AG09309 (cell line): Measurements from ENCODE around the gene NAV2.

Source experiments
- DNase-seq: peaks from one replicate; pipeline ENCODE4 v3.0.0-alpha.2; 2010; ENCODE audit warnings: low read depth
- H3K4me3 ChIP-seq: 2 replicates; pipeline ENCODE4 v1.5.1; 2011; ENCODE audit warnings: mild to moderate bottlenecking, low read depth, low read length, moderate library complexity; ENCODE audit not compliant: control insufficient read depth
- CTCF ChIP-seq: IDR thresholded peaks from 2 replicates; pipeline ENCODE4 v1.5.1; 2011; ENCODE audit warnings: mild to moderate bottlenecking, low read depth, low read length, inconsistent platforms; ENCODE audit not compliant: insufficient read depth, control insufficient read depth; ENCODE audit errors: missing control alignments

Gene NAV2

DNA sequence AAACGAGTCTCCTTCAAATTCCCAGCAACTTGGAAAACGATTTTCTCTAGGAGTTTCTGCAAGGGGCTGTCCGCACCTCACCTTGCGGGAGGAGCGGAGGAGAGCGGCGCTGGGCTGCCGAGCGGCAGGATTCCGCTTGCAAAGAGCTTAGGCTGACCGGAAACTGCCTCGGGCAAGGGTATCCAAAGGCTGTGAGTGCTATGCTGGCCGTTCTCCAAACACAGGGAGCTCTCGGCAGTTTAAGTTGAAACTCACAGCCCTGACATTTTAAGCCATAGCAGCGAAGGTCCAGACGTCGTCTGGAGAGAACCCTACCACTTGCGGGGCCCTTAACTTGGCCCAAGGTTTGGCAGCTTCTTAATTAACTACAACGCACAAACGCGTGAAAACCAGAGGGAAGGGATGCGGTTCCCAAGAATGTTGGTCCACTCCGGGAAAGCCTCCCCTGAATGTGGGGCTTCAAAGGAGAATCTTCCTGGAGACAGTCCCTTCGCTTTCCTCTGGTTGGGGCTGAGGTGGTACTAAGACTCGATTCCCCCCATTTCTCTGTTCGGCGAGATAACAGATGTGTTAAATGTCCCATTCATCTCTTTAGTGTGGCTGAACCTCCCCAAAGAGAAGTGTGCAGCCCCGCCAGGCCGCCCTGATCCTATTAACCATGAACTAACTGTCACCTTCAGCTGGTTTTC lies 448.7 kb downstream of the NAV2 start:
- no peak for TF ChIP-seq CTCF
- DNase-seq = no peak
- no peak overlapping the region for H3K4me3 ChIP-seq

DNA sequence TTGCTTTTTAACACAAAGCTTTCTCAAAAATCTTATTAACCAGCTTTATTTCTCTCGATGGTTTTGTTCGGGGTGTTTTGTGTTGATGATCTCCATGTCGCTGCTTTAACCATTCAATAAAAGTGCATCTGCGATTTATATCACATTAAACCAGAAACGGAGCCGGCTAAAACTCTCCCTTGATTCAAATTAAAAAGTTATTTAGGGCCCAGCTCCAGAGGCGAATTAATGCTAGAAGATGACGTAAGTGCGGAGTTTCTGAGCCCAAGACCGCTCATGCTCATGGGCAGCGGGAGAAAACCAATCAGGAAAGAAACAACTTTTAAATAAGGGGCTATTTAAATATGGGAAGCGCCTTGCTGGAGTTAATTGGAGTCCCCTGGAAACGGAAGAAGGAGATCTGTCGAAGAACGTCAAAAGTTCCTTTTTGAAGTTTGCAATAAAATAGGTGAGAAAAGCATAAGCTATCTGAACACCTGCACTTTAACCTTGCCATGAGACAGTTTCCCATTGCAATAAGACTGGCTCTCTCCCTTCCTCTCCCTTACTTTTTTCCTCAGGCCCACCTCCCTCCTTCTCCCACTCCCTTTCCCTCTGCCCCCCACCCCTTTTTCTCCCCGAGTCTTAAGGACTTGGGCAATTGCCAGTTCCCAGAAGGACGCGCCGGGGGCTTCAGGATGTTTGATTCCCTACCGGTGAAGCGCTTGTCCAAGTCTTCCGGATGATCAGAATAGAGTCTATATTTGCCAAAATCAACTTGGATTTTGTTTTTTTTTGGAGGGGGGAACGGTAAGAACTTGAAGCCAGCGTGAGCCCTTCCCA lies 449.5 kb downstream of the NAV2 start:
- H3K4me3 ChIP-seq = no peak overlapping the region
- TF ChIP-seq CTCF = no peak
- no peak for DNase-seq

DNA sequence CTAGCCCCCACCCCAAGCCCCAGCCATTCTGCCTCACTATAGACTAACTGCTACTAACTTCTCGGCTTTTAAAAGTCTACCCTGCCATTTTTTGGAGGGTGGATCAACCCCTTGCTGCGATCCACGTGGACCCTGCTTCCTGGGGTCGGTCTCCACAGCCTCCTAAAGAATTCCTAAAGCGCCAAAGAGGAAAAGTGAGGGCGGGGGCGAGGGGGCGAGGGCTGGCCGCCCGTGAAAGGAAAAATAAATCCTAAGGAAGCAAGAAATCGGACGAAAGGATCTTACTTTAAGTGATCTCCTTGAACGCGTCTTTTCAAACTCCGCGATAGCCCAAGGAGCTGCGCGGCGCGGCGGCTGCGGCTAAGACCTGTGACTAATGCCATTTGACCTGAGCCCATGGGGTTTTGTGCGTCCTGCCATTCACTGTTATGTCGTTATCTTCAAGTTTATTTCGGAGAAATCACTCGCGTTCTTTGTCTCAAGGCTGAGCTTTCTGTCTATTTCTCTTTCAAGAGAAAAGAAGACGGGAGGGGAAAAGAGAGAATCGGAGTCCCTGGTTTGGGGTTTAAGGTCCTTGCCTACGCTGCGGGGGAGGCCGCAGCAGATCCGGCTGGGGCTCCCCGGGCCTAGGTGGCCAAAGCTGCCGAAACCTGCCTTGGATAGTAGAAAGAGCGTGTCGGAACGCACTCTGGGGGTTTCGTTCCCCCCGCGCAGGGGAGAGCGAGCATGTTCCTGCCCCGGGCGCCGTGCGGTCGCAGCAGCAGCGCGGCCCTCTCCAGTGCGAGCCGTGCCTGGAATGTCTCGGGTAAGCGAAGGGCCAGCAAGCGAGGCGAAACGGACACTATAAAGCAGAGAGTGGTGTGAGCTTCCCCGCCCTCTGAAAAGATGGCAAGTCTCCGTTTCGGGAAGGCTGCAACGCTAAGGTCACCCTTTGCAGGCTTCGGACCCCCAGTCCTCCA lies 450.5 kb downstream of the NAV2 start:
- peak overlapping the region; percentile 28 for H3K4me3 ChIP-seq
- DNase-seq = no peak
- TF ChIP-seq CTCF = no peak

GRCh38 chr11:20163783-20164481 lies 451.3 kb downstream of the NAV2 start:
- DNase-seq = no peak
- no peak for TF ChIP-seq CTCF

More at GRCh38 chr11:20163783-20164481, 451.3 kb downstream of the NAV2 start:
- peak overlapping the region; percentile 28; the same call in 1 of the 2 replicates for H3K4me3 ChIP-seq
